Fibroblast of the aortic adventitia (primary cell): ENCODE results near the gene TTK. TPM values are rescaled to one million over a fixed set of nuclear protein-coding genes. Genes with fewer than 3 reads are reported as not detected.
"Not testable (repeated sequence)": the region's sequence is repeated elsewhere in the genome, so short reads cannot be mapped to it uniquely, and the experiment has no call there.

Experiments used
- DNase-seq: peaks from one replicate; pipeline ENCODE4 v3.0.0-alpha.2; 2010; ENCODE audit warnings: low read depth
- H3K4me3 ChIP-seq: 2 replicates; pipeline ENCODE4 v1.5.1; 2011; ENCODE audit warnings: low read depth, mild to moderate bottlenecking, control low read depth, low read length, moderate library complexity
- CTCF ChIP-seq: IDR thresholded peaks from 2 replicates; pipeline ENCODE4 v1.5.1; 2011; ENCODE audit warnings: mild to moderate bottlenecking, low read length, control low read depth, inconsistent platforms; ENCODE audit not compliant: insufficient read depth
- total RNA-seq: library from RNA; depleted of rRNA; stranded (reverse); fragments of >200 nt; gene quantifications from 2 replicates; pipeline ENCODE4 v1.2.3, GENCODE V29; 2012; ENCODE audit warnings: low replicate concordance

The TTK gene
- total RNA-seq, 1 donor, result 35.9 TPM

- DNase-seq, result no peak
- no peak for TF ChIP-seq CTCF
Observed at GRCh38 chr6:80015839-80016435, 11.5 kb downstream of the TTK start.

GRCh38 chr6:80020381-80021120, 16.1 kb downstream of the TTK start:
- no peak for DNase-seq
- TF ChIP-seq CTCF, result no peak
- no peak overlapping the region for H3K4me3 ChIP-seq

More at GRCh38 chr6:80015839-80016435, 11.5 kb downstream of the TTK start:
- H3K4me3 ChIP-seq, result no peak overlapping the region

- TF ChIP-seq CTCF, result no peak
- no peak for DNase-seq
- H3K4me3 ChIP-seq, result no peak overlapping the region
Observed at GRCh38 chr6:80021131-80021530, 16.7 kb downstream of the TTK start.

GRCh38 chr6:80021591-80021990, 17.1 kb downstream of the TTK start:
- DNase-seq, result no peak
- no peak overlapping the region for H3K4me3 ChIP-seq
- no peak for TF ChIP-seq CTCF

GRCh38 chr6:80022803-80023202, 18.4 kb downstream of the TTK start:
- no peak overlapping the region for H3K4me3 ChIP-seq
- DNase-seq, result peak; percentile 49
- no peak for TF ChIP-seq CTCF

GRCh38 chr6:80028589-80028988, 24.1 kb downstream of the TTK start:
- no peak for TF ChIP-seq CTCF
- H3K4me3 ChIP-seq, result no peak overlapping the region
- DNase-seq, result no peak

GRCh38 chr6:80029470-80029869, 25.0 kb downstream of the TTK start:
- DNase-seq, result no peak
- no peak overlapping the region for H3K4me3 ChIP-seq
- TF ChIP-seq CTCF, result no peak

GRCh38 chr6:80048220-80048619, 43.8 kb downstream of the TTK start:
- DNase-seq, H3K4me3 ChIP-seq: not testable (repeated sequence)
